ENCODE results near the gene CCDC13.

Gene CCDC13

GRCh38 chr3:42758126-42758525 lies 14.9 kb downstream of the CCDC13 start:
- POLR2A ChIA-PET, result no interaction called here

GRCh38 chr3:42756681-42757213 lies 16.3 kb downstream of the CCDC13 start:
- no peak for TF ChIP-seq CTCF (IDR thresholded peaks at IDR 0.05; ENCODE audit: insufficient read depth, low read length, missing control alignments)
- ChIA-PET CTCF (interaction anchor here (1.2 to 6.4 kb wide), 4 partner anchors 8 to 155 kb away, joined by 3 to 67 read pairs (median 6); no protein-coding TSS in a partner anchor), POLR2A (no interaction called here)
- no peak for DNase-seq (ENCODE audit: low read depth, low spot score)
- H3K4me3 ChIP-seq (ENCODE audit: low read depth, low read length), result no peak overlapping the region

More at GRCh38 chr3:42758126-42758525, 14.9 kb downstream of the CCDC13 start:
- CTCF ChIA-PET, result interaction anchor here (1.4 to 6.4 kb wide), 2 partner anchors 8 to 14 kb away, joined by 5 to 67 read pairs; no protein-coding TSS in a partner anchor
- no peak for DNase-seq (ENCODE audit: low read depth, low spot score)
- no peak for TF ChIP-seq CTCF (IDR thresholded peaks at IDR 0.05; ENCODE audit: insufficient read depth, low read length, missing control alignments)
- no peak overlapping the region for H3K4me3 ChIP-seq (ENCODE audit: low read depth, low read length)

- TF ChIP-seq CTCF (IDR thresholded peaks at IDR 0.05; ENCODE audit: insufficient read depth, low read length, missing control alignments), result peak; percentile 49
- no peak overlapping the region for H3K4me3 ChIP-seq (ENCODE audit: low read depth, low read length)
- no peak for DNase-seq (ENCODE audit: low read depth, low spot score)
- ChIA-PET CTCF (interaction anchor here (0.7 to 6.4 kb wide), 7 partner anchors 9 to 40 kb away, joined by 3 to 67 read pairs (median 4); no protein-coding TSS in a partner anchor), POLR2A (no interaction called here)
These were observed 17.1 kb downstream of the CCDC13 start for GRCh38 chr3:42755681-42756578.

- CTCF ChIA-PET, result interaction anchor here (2.1 to 6.4 kb wide), 3 partner anchors 9 to 26 kb away, joined by 6 to 67 read pairs (median 8); no protein-coding TSS in a partner anchor
These were observed 19.3 kb downstream of the CCDC13 start for GRCh38 chr3:42753757-42754156.

GRCh38 chr3:42752961-42753360 lies 20.1 kb downstream of the CCDC13 start:
- CTCF ChIA-PET, result interaction anchor here (1.5 to 6.4 kb wide), 4 partner anchors 9 to 27 kb away, joined by 4 to 67 read pairs (median 8); no protein-coding TSS in a partner anchor
- POLR2A ChIA-PET, result no interaction called here
- no peak for TF ChIP-seq CTCF (IDR thresholded peaks at IDR 0.05; ENCODE audit: insufficient read depth, low read length, missing control alignments)

More at GRCh38 chr3:42753757-42754156, 19.3 kb downstream of the CCDC13 start:
- no peak for DNase-seq (ENCODE audit: low read depth, low spot score)
- no peak overlapping the region for H3K4me3 ChIP-seq (ENCODE audit: low read depth, low read length)
- POLR2A ChIA-PET, result no interaction called here
- no peak for TF ChIP-seq CTCF (IDR thresholded peaks at IDR 0.05; ENCODE audit: insufficient read depth, low read length, missing control alignments)

GRCh38 chr3:42752441-42752840 lies 20.6 kb downstream of the CCDC13 start:
- TF ChIP-seq CTCF (IDR thresholded peaks at IDR 0.05; ENCODE audit: insufficient read depth, low read length, missing control alignments), result no peak
- ChIA-PET CTCF (interaction anchor here (1.2 to 2.1 kb wide), 6 partner anchors 9 to 162 kb away, joined by 3 to 9 read pairs (median 4); partner anchors contain the start of gene SS18L2), POLR2A (no interaction called here)
- H3K4me3 ChIP-seq (ENCODE audit: low read depth, low read length), result no peak overlapping the region
- DNase-seq (ENCODE audit: low read depth, low spot score), result no peak

More at GRCh38 chr3:42752961-42753360, 20.1 kb downstream of the CCDC13 start:
- no peak for DNase-seq (ENCODE audit: low read depth, low spot score)
- no peak overlapping the region for H3K4me3 ChIP-seq (ENCODE audit: low read depth, low read length)

Data from AG04449 (cell line).